Heart left ventricle (tissue), 16 donors: ENCODE results near the gene PCYT2. TPM values are rescaled to one million over a fixed set of nuclear protein-coding genes. Genes with fewer than 3 reads are reported as not detected.

Source experiments
- ATAC-seq, 4 donors: fragments of 200-7000 bp; cut with Tn5 transposase; one replicate each; pipeline ENCODE4 v1.9.1; 2020 to 2022; ENCODE audit warnings: moderate library complexity in 4 of 4, mild to moderate bottlenecking in 3 of 4, moderate number of reproducible peaks in 1 of 4
- DNase-seq, 5 donors: peaks; one replicate each; pipeline ENCODE4 v3.0.0-alpha.2; 2020
- H3K27ac ChIP-seq, 12 donors: fragments of 200-600 bp; sonication (generic) in 4 of 12; one replicate each; pipeline versions ENCODE4 v1.5.0 to v1.8.0; 2016 to 2022; ENCODE audit warnings: mild to moderate bottlenecking in 2 of 12
- H3K27me3 ChIP-seq, 9 donors: fragments of 200-600 bp; sonication (generic) in 2 of 9; one replicate each; pipeline versions ENCODE4 v1.5.1 to v1.8.0; 2016 to 2022; ENCODE audit warnings: mild to moderate bottlenecking in 3 of 9
- H3K36me3 ChIP-seq, 9 donors: fragments of 200-600 bp; sonication (generic) in 2 of 9; one replicate each; pipeline versions ENCODE4 v1.5.0 to v1.8.0; 2018 to 2022; ENCODE audit warnings: mild to moderate bottlenecking in 2 of 9
- H3K4me1 ChIP-seq, 12 donors: fragments of 200-600 bp; sonication (generic) in 4 of 12; one replicate each; pipeline versions ENCODE4 v1.5.0 to v1.8.0; 2016 to 2022; ENCODE audit warnings: mild to moderate bottlenecking in 3 of 12
- H3K4me3 ChIP-seq, 12 donors: fragments of 200-600 bp; sonication (generic) in 4 of 12; one replicate each; pipeline versions ENCODE4 v1.5.0 to v1.8.0; 2017 to 2022; ENCODE audit warnings: mild to moderate bottlenecking in 9 of 12, moderate library complexity in 4 of 12
- H3K9me3 ChIP-seq, 12 donors: fragments of 200-600 bp; sonication (generic) in 4 of 12; one replicate each; pipeline versions ENCODE4 v1.5.0 to v1.8.0; 2016 to 2022; ENCODE audit warnings: mild to moderate bottlenecking in 1 of 12
- CTCF ChIP-seq, 12 donors: fragments of 200-600 bp; sonication (generic) in 4 of 12; IDR thresholded peaks; one replicate each; pipeline versions ENCODE4 v1.5.0 to v1.8.0; 2018 to 2022; ENCODE audit warnings: antibody characterized with exemption in 12 of 12, mild to moderate bottlenecking in 5 of 12
- POLR2A ChIP-seq, 2 donors: fragments of 450-650 bp; IDR thresholded peaks; one replicate each; pipeline ENCODE4 v1.6.1; 2017; ENCODE audit warnings: antibody characterized with exemption in 2 of 2, mild to moderate bottlenecking in 2 of 2, moderate library complexity in 2 of 2
- WGBS, 4 donors: extraction: QIAGEN DNeasy Blood & Tissue Kit in 2 of 4; methylation state at CpG; one replicate each; pipeline versions ENCODE4 v1.1.5 to v1.1.7; 2013 to 2018; 5-methylcytosine and 5-hydroxymethylcytosine counted together
- intact Hi-C, 10 donors: fragments of 100-400 bp; cut with DNase I; formaldehyde crosslinking; loops; one replicate each; pipeline versions ENCODE4 v1.11.1 to v1.14.2; 2022
- polyA plus RNA-seq, 2 donors: library from polyadenylated mRNA; stranded (reverse); fragments of 200-250 nt; gene quantifications; one replicate each; pipeline ENCODE4 v1.2.3, GENCODE V29; 2013
- total RNA-seq, 9 donors: library from RNA; depleted of rRNA in 2 of 9; stranded (reverse); fragments of >200 nt in 2 of 9; fragmentation: NEBNext Ultra II Directional in 3 of 9; extraction: Animal tissue kit (Norgen Biotek cat#: 25700) in 3 of 9; gene quantifications; one replicate each; pipeline versions ENCODE4 v1.1.0 to v1.2.4, GENCODE V29; 2016 to 2023
- donor health status: ischemic (EF 13 %, LVEDD 7.1; RV severe dilation, severe dysfunction).
- donor health status: healthy with polysubstance abuse.
- donor health status: DM: no; HTN: yes; CAD: no.
- donor health status: DM: no; HTN: no; CAD: no.
- donor health status: ischemic (EF 25% LVEDD 6.9; RV normal size, moderate dysfunction).
- donor health status: ischemic (EF 25% LVEDD 5.7; RV mildly dilated, moderate dysfunction).
- donor health status: healthy.
- donor health status: DM: yes; HTN: yes; CAD: no.
- donor health status: ischemic (EF 35%, LVEDD 5.7; RV mildly dilated, moderate dysfunction).
- donor health status: nonischemic (EF 11% LVEDD 7.7; RV severe dilation, severe dysfunction).
- donor health status: DM: yes; HTN: yes; CAD: no.
- donor health status: PGD.
- donor health status: ischemic (EF 29% LVEDD 5.4; RV normal size, mild dysfunction).
- donor health status: nonischemic (EF 23%, LVEDD 6.1; RV moderate dilation, normal function).

PCYT2 gene
- total and polyA plus RNA-seq, 11 donors, result 28.8 to 85.5 (median 49.7) TPM

DNA sequence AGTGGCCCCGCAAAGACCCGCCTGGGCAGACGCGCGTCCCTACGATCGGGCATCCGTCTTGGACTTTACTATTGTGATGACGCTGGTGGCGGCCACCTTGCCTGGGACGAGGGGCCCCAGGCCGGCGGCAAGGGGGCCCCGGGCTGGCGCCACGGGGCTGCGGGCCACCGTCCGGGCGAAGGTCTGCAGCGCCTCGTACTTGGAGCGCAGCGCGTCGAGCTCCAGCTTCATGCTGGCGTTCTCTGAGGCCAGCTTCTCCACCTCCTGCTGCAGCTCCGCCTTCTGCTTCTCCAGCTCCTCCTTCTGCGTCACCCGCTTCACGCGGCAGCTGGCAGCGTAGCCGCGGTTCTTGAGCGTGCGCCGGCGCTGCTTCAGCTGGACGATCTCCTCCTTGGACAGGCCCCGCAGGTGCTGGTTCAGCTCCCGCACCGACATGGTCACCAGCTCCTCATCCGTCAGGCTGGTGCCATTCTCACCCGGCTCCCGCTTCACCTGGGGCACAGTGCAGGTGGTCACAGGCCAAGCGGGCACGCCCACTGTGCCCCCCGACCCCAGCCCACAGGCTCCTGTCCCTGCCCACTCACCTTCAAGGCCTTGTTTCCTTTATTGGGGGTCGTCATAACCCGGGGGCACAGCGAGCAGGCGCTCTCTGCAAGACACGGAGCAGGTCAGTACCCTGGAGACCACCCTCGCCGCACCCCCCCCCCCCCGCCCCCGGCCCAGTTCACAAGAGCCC, 11.5 kb upstream of the PCYT2 start:
- DNase-seq, result no peak
- intact Hi-C loops, result loop anchor here in 1 of 10 donors (5.0 kb wide), 1 partner anchor 40 kb away; no protein-coding TSS in a partner anchor
- peak overlapping the region in 8 of 12 donors; percentile 31 to 86 (median 50) for H3K27ac ChIP-seq
- peaks cover 19 to 84% (median 45%) of the 10 kb centered on the region in 12 donors for H3K4me1 ChIP-seq
- TF ChIP-seq POLR2A (IDR thresholded peaks at IDR 0.05) (no peak), CTCF (IDR thresholded peaks at IDR 0.05) (no peak)
- no peak for ATAC-seq
- no peaks in the 10 kb centered on the region for H3K9me3 ChIP-seq
- H3K27me3 ChIP-seq, result no peaks in the 10 kb centered on the region
- WGBS, 4 donors, result 86 to 96% (median 89%) methylated on average over 47 to 58 of the region's 58 CpGs
- H3K36me3 ChIP-seq, result peaks cover 0 to 39% (median 29%) of the 10 kb centered on the region in 9 donors
- peak overlapping the region in 10 of 12 donors; percentile 8 to 49 (median 30) for H3K4me3 ChIP-seq

DNA sequence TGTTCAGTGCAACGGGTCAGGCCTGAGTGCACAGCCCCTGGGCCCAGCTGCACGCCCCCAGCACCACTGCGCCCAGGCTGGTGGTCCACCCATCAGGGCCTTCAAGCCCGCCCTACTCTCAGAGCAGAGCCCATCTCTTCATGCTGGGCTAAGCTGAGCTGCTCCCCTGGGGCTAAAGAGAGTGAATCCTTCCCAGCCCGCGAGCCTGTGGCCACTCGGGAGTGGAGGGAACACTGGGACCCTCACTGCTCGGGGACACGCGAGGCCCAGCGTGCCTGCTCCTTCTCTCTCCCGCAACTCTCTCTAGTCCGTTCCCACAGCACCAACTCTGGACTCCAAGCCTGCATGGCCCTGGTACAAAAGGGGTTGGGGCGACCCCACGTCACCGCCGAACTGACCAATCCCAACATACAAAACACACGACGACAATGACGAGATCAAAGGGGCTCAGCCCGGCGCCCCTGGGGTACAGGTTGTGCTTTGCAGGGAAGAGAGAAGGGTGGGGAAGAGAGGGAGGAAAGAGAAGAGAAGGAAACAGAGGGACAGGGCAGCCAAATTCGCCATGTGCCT, 10.9 kb upstream of the PCYT2 start:
- H3K9me3 ChIP-seq, result no peaks in the 10 kb centered on the region
- no peaks in the 10 kb centered on the region for H3K27me3 ChIP-seq
- peak overlapping the region in 1 of 12 donors; percentile 49 for H3K4me3 ChIP-seq
- H3K27ac ChIP-seq, result peak overlapping the region in 3 of 12 donors; percentile 24 to 86 (median 79)
- WGBS, 4 donors, result 91 to 95% (median 93%) methylated on average over 22 to 23 of the region's 23 CpGs
- no peak for TF ChIP-seq POLR2A (IDR thresholded peaks at IDR 0.05)
- no peak for TF ChIP-seq CTCF (IDR thresholded peaks at IDR 0.05)
- no peak for DNase-seq
- H3K36me3 ChIP-seq, result peaks cover 0 to 39% (median 29%) of the 10 kb centered on the region in 9 donors
- H3K4me1 ChIP-seq, result peaks cover 19 to 89% (median 50%) of the 10 kb centered on the region in 12 donors
- ATAC-seq, result no peak
- intact Hi-C loops, result loop anchor here in 1 of 10 donors (5.0 kb wide), 1 partner anchor 40 kb away; no protein-coding TSS in a partner anchor

- ATAC-seq, result no peak
- H3K27me3 ChIP-seq, result no peaks in the 10 kb centered on the region
- no peaks in the 10 kb centered on the region for H3K9me3 ChIP-seq
- H3K4me3 ChIP-seq, result peak overlapping the region in 1 of 12 donors; percentile 0
- intact Hi-C loops, result loop anchor here in 1 of 10 donors (5.0 kb wide), 1 partner anchor 39 kb away; no protein-coding TSS in a partner anchor
- H3K27ac ChIP-seq, result peak overlapping the region in 1 of 12 donors; percentile 86
- peaks cover 19 to 92% (median 56%) of the 10 kb centered on the region in 12 donors for H3K4me1 ChIP-seq
- WGBS, 4 donors, result 85 to 92% (median 90%) methylated on average over 3 of the region's 3 CpGs
- peaks cover 0 to 39% (median 29%) of the 10 kb centered on the region in 9 donors for H3K36me3 ChIP-seq
- TF ChIP-seq CTCF (IDR thresholded peaks at IDR 0.05), result no peak
- no peak for DNase-seq
These were observed 10.3 kb upstream of the PCYT2 start for GRCh38 chr17:81921537-81921862.
